HCT116 (cell line): Measurements from ENCODE around the gene PET117.
A peak's percentile ranks its signal among the peaks of the same experiment; 100 is the strongest.

Experiments used
- EGR1 ChIP-seq: IDR thresholded peaks from 2 replicates; pipeline ENCODE4 v1.6.1; 2012; ENCODE audit warnings: low read depth
- EZH2 ChIP-seq: fragments of 200-600 bp; sonication (generic); IDR thresholded peaks from 2 replicates; pipeline ENCODE4 v1.6.1; 2017; ENCODE audit warnings: antibody characterized with exemption, mixed run types
- EZH2phosphoT487 ChIP-seq: fragments of 200-600 bp; IDR thresholded peaks from 2 replicates; pipeline ENCODE4 v1.6.1; 2018; ENCODE audit warnings: antibody characterized with exemption, borderline replicate concordance
- JUND ChIP-seq: IDR thresholded peaks from 2 replicates; pipeline ENCODE4 v1.6.1; 2012
- POLR2A ChIP-seq: IDR thresholded peaks from 2 replicates; pipeline ENCODE4 v1.7.0; 2011; ENCODE audit warnings: borderline replicate concordance; ENCODE audit not compliant: insufficient read depth, insufficient read length; ENCODE audit errors: extremely low read depth
- POLR2AphosphoS5 ChIP-seq: IDR thresholded peaks from 2 replicates; pipeline ENCODE4 v1.6.1; 2011; ENCODE audit warnings: mild to moderate bottlenecking, low read depth, low read length, moderate library complexity
- SRF ChIP-seq: IDR thresholded peaks from 2 replicates; pipeline ENCODE4 v1.6.1; 2012; ENCODE audit warnings: low read depth
- TCF7L2 ChIP-seq: IDR thresholded peaks from 2 replicates; pipeline ENCODE4 v1.7.0; 2011; ENCODE audit warnings: borderline replicate concordance, inconsistent platforms; ENCODE audit not compliant: insufficient read depth, insufficient read length; ENCODE audit errors: extremely low read depth
- TF ChIP-seq, protein P1 (sequence below), 3 experiments: fragments of 200-600 bp in 1 of 3; sonication (generic) in 1 of 3; IDR thresholded peaks in 2 of 3; conservative IDR thresholded peaks in 1 of 3; 2 replicates each; pipeline ENCODE4 v1.5.1; 2012 to 2017; ENCODE audit warnings: low read depth in 2 of 3, low read length in 2 of 3, antibody characterized with exemption in 1 of 3, borderline replicate concordance in 1 of 3, control low read depth in 1 of 3, mild to moderate bottlenecking in 1 of 3, mixed read lengths in 1 of 3, mixed run types in 1 of 3, moderate library complexity in 1 of 3; ENCODE audit not compliant: insufficient read depth in 1 of 3
- TF ChIP-seq, protein P2 (sequence below): IDR thresholded peaks from 2 replicates; pipeline ENCODE4 v1.6.1; 2012
- TF ChIP-seq, protein P3 (sequence below): IDR thresholded peaks from 2 replicates; pipeline ENCODE4 v1.6.1; 2011; ENCODE audit warnings: mild to moderate bottlenecking, low read length, moderate library complexity; ENCODE audit not compliant: insufficient replicate concordance; ENCODE audit errors: extremely low read depth
- TF ChIP-seq, protein P4 (sequence below): IDR thresholded peaks from 2 replicates; pipeline ENCODE4 v1.6.1; 2012; ENCODE audit warnings: low read depth

DNA sequence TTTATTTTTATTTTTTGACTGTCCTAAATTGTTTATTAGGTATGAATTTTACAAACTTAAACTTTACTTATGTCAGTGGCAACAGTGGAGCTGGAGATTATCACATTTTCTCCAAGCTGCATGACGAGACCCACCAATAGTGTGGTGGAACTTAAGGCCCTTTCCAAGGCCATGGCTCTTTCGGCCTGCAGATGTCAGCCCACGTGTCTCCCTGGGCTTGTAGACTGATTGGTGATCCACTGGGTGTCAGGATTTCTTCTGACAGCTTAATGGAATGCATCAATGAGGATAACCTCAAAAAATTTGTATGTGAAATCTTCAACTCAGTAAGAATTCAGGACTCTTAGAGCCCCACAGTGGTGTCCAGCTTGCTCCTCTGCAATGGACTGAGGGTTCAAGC, 47.6 kb upstream of the PET117 start:
- TF ChIP-seq, protein P1, sequence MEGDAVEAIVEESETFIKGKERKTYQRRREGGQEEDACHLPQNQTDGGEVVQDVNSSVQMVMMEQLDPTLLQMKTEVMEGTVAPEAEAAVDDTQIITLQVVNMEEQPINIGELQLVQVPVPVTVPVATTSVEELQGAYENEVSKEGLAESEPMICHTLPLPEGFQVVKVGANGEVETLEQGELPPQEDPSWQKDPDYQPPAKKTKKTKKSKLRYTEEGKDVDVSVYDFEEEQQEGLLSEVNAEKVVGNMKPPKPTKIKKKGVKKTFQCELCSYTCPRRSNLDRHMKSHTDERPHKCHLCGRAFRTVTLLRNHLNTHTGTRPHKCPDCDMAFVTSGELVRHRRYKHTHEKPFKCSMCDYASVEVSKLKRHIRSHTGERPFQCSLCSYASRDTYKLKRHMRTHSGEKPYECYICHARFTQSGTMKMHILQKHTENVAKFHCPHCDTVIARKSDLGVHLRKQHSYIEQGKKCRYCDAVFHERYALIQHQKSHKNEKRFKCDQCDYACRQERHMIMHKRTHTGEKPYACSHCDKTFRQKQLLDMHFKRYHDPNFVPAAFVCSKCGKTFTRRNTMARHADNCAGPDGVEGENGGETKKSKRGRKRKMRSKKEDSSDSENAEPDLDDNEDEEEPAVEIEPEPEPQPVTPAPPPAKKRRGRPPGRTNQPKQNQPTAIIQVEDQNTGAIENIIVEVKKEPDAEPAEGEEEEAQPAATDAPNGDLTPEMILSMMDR (IDR thresholded peaks at IDR 0.05 in 2 of 3, conservative IDR thresholded peaks at IDR 0.05 in 1 of 3; ENCODE audit: borderline replicate concordance in 1 of 3, insufficient read depth in 1 of 3, low read depth in 2 of 3, low read length in 2 of 3) = peak in 1 of 3 experiments; percentile 32; a peak in 1 of 6 replicates
- TF ChIP-seq, protein P2, sequence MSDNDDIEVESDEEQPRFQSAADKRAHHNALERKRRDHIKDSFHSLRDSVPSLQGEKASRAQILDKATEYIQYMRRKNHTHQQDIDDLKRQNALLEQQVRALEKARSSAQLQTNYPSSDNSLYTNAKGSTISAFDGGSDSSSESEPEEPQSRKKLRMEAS = no peak
- no peak for TF ChIP-seq TCF7L2
- TF ChIP-seq, protein P3, sequence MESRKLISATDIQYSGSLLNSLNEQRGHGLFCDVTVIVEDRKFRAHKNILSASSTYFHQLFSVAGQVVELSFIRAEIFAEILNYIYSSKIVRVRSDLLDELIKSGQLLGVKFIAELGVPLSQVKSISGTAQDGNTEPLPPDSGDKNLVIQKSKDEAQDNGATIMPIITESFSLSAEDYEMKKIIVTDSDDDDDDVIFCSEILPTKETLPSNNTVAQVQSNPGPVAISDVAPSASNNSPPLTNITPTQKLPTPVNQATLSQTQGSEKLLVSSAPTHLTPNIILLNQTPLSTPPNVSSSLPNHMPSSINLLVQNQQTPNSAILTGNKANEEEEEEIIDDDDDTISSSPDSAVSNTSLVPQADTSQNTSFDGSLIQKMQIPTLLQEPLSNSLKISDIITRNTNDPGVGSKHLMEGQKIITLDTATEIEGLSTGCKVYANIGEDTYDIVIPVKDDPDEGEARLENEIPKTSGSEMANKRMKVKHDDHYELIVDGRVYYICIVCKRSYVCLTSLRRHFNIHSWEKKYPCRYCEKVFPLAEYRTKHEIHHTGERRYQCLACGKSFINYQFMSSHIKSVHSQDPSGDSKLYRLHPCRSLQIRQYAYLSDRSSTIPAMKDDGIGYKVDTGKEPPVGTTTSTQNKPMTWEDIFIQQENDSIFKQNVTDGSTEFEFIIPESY = no peak
- TF ChIP-seq POLR2A = no peak
- TF ChIP-seq EZH2phosphoT487 = no peak
- TF ChIP-seq, protein P4, sequence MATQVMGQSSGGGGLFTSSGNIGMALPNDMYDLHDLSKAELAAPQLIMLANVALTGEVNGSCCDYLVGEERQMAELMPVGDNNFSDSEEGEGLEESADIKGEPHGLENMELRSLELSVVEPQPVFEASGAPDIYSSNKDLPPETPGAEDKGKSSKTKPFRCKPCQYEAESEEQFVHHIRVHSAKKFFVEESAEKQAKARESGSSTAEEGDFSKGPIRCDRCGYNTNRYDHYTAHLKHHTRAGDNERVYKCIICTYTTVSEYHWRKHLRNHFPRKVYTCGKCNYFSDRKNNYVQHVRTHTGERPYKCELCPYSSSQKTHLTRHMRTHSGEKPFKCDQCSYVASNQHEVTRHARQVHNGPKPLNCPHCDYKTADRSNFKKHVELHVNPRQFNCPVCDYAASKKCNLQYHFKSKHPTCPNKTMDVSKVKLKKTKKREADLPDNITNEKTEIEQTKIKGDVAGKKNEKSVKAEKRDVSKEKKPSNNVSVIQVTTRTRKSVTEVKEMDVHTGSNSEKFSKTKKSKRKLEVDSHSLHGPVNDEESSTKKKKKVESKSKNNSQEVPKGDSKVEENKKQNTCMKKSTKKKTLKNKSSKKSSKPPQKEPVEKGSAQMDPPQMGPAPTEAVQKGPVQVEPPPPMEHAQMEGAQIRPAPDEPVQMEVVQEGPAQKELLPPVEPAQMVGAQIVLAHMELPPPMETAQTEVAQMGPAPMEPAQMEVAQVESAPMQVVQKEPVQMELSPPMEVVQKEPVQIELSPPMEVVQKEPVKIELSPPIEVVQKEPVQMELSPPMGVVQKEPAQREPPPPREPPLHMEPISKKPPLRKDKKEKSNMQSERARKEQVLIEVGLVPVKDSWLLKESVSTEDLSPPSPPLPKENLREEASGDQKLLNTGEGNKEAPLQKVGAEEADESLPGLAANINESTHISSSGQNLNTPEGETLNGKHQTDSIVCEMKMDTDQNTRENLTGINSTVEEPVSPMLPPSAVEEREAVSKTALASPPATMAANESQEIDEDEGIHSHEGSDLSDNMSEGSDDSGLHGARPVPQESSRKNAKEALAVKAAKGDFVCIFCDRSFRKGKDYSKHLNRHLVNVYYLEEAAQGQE = no peak
- TF ChIP-seq SRF = no peak
- no peak for TF ChIP-seq JUND
- no peak for TF ChIP-seq EGR1
- TF ChIP-seq EZH2 = no peak
- TF ChIP-seq POLR2AphosphoS5 = no peak
